DND-41 (cell line): Measurements from ENCODE around the gene CAPG.

Experiments
- EZH2 ChIP-seq: IDR thresholded peaks from 3 replicates; pipeline ENCODE4 v1.6.1; 2012; ENCODE audit warnings: borderline replicate concordance, low read depth, mild to moderate bottlenecking, moderate library complexity, low read length, inconsistent platforms; ENCODE audit not compliant: severe bottlenecking
- TF ChIP-seq, protein P1 (sequence below): IDR thresholded peaks from 2 replicates; pipeline ENCODE4 v1.5.1; 2012; ENCODE audit warnings: borderline replicate concordance, low read length, moderate library complexity, mild to moderate bottlenecking; ENCODE audit not compliant: poor library complexity, severe bottlenecking; ENCODE audit errors: extremely low read depth

DNA sequence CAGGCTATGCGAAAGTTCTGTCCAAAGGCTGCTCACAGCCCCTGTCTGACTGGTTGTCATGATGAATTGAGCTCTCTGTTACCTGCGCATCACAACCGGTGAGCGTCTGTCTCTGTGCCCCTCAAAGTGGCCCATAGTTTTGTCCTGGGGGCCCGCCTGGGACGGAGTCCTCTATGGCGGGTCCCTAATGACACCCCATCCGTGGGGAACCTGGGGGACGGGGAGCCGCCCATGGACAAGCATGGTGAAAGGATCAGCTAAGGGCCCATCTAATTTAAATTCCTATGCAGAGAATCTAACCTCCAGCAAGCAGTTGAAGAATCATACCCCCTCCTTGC, 55.1 kb downstream of the CAPG start:
- no peak for TF ChIP-seq EZH2
- TF ChIP-seq, protein P1, sequence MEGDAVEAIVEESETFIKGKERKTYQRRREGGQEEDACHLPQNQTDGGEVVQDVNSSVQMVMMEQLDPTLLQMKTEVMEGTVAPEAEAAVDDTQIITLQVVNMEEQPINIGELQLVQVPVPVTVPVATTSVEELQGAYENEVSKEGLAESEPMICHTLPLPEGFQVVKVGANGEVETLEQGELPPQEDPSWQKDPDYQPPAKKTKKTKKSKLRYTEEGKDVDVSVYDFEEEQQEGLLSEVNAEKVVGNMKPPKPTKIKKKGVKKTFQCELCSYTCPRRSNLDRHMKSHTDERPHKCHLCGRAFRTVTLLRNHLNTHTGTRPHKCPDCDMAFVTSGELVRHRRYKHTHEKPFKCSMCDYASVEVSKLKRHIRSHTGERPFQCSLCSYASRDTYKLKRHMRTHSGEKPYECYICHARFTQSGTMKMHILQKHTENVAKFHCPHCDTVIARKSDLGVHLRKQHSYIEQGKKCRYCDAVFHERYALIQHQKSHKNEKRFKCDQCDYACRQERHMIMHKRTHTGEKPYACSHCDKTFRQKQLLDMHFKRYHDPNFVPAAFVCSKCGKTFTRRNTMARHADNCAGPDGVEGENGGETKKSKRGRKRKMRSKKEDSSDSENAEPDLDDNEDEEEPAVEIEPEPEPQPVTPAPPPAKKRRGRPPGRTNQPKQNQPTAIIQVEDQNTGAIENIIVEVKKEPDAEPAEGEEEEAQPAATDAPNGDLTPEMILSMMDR: no peak
